Measurements from ENCODE around the gene ARL6IP4.

GRCh38 chr12:122955156-122955555 is 25.3 kb upstream of the ARL6IP4 start:
- TF ChIP-seq POLR2AphosphoS5 (IDR thresholded peaks at IDR 0.05; ENCODE audit: low read depth, low read length) (no peak), TAF1 (IDR thresholded peaks at IDR 0.05; ENCODE audit: low read depth, low read length) (no peak), POLR2A (IDR thresholded peaks at IDR 0.05; ENCODE audit: low read depth, low read length) (no peak), PAX5 (IDR thresholded peaks at IDR 0.05; ENCODE audit: insufficient read depth, low read length, severe bottlenecking) (no peak), SPI1 (IDR thresholded peaks at IDR 0.05; ENCODE audit: low read depth, low read length) (no peak), POU2F2 (IDR thresholded peaks at IDR 0.05; ENCODE audit: low read depth, low read length) (no peak)

All from GM12891 (cell line).